ENCODE data around the gene TNFAIP2.
"Not testable (repeated sequence)": the region's sequence is repeated elsewhere in the genome, so short reads cannot be mapped to it uniquely, and the experiment has no call there.

The TNFAIP2 gene

GRCh38 chr14:103176176-103176575, 52.9 kb downstream of the TNFAIP2 start:
- not testable (repeated sequence) for H3K27ac Mint-ChIP-seq; H3K9me3 Mint-ChIP-seq; H3K4me1 Mint-ChIP-seq (ENCODE audit: low read depth); H3K4me3 Mint-ChIP-seq; H3K27me3 Mint-ChIP-seq (ENCODE audit: low read depth); H3K36me3 Mint-ChIP-seq (ENCODE audit: low read depth)

- H3K4me1 Mint-ChIP-seq (ENCODE audit: low read depth): no peaks in the 10 kb centered on the region
- peaks cover 8% of the 10 kb centered on the region for H3K27me3 Mint-ChIP-seq (ENCODE audit: low read depth)
- no peak overlapping the region for H3K4me3 Mint-ChIP-seq
- no peak overlapping the region for H3K27ac Mint-ChIP-seq
- H3K36me3 Mint-ChIP-seq (ENCODE audit: low read depth): no peaks in the 10 kb centered on the region
- peaks cover 4% of the 10 kb centered on the region for H3K9me3 Mint-ChIP-seq
These were observed 54.1 kb downstream of the TNFAIP2 start for GRCh38 chr14:103177376-103177775.

- Mint-ChIP-seq H3K4me3 (no peak overlapping the region), H3K36me3 (ENCODE audit: low read depth) (no peaks in the 10 kb centered on the region), H3K27ac (no peak overlapping the region), H3K27me3 (ENCODE audit: low read depth) (peaks cover 4% of the 10 kb centered on the region), H3K4me1 (ENCODE audit: low read depth) (no peaks in the 10 kb centered on the region), H3K9me3 (peaks cover 4% of the 10 kb centered on the region)
These were observed 55.3 kb downstream of the TNFAIP2 start for GRCh38 chr14:103178521-103178920.

GRCh38 chr14:103179094-103179493, 55.8 kb downstream of the TNFAIP2 start:
- no peak overlapping the region for H3K27ac Mint-ChIP-seq
- H3K4me3 Mint-ChIP-seq: no peak overlapping the region
- H3K9me3 Mint-ChIP-seq: peaks cover 4% of the 10 kb centered on the region
- no peaks in the 10 kb centered on the region for H3K4me1 Mint-ChIP-seq (ENCODE audit: low read depth)
- no peaks in the 10 kb centered on the region for H3K36me3 Mint-ChIP-seq (ENCODE audit: low read depth)
- H3K27me3 Mint-ChIP-seq (ENCODE audit: low read depth): peaks cover 8% of the 10 kb centered on the region

GRCh38 chr14:103180331-103180730, 57.1 kb downstream of the TNFAIP2 start:
- Mint-ChIP-seq H3K36me3 (ENCODE audit: low read depth) (no peaks in the 10 kb centered on the region), H3K27ac (no peak overlapping the region), H3K9me3 (no peaks in the 10 kb centered on the region), H3K27me3 (ENCODE audit: low read depth) (peaks cover 15% of the 10 kb centered on the region), H3K4me3 (no peak overlapping the region), H3K4me1 (ENCODE audit: low read depth) (no peaks in the 10 kb centered on the region)

- peaks cover 44% of the 10 kb centered on the region for H3K27me3 Mint-ChIP-seq (ENCODE audit: low read depth)
- H3K4me3 Mint-ChIP-seq: no peak overlapping the region
- H3K9me3 Mint-ChIP-seq: no peaks in the 10 kb centered on the region
- no peaks in the 10 kb centered on the region for H3K4me1 Mint-ChIP-seq (ENCODE audit: low read depth)
- no peaks in the 10 kb centered on the region for H3K36me3 Mint-ChIP-seq (ENCODE audit: low read depth)
- no peak overlapping the region for H3K27ac Mint-ChIP-seq
These were observed 60.8 kb downstream of the TNFAIP2 start for GRCh38 chr14:103184046-103184445.

GRCh38 chr14:103185051-103186029, 62.1 kb downstream of the TNFAIP2 start:
- no peak overlapping the region for H3K27ac Mint-ChIP-seq
- H3K27me3 Mint-ChIP-seq (ENCODE audit: low read depth): peaks cover 50% of the 10 kb centered on the region
- H3K4me3 Mint-ChIP-seq: no peak overlapping the region
- H3K4me1 Mint-ChIP-seq (ENCODE audit: low read depth): peaks cover 2% of the 10 kb centered on the region
- H3K36me3 Mint-ChIP-seq (ENCODE audit: low read depth): no peaks in the 10 kb centered on the region
- no peaks in the 10 kb centered on the region for H3K9me3 Mint-ChIP-seq

- Mint-ChIP-seq H3K9me3 (no peaks in the 10 kb centered on the region), H3K27me3 (ENCODE audit: low read depth) (peaks cover 58% of the 10 kb centered on the region), H3K36me3 (ENCODE audit: low read depth) (no peaks in the 10 kb centered on the region), H3K4me1 (ENCODE audit: low read depth) (peaks cover 2% of the 10 kb centered on the region), H3K27ac (no peak overlapping the region), H3K4me3 (no peak overlapping the region)
These were observed 63.1 kb downstream of the TNFAIP2 start for GRCh38 chr14:103186241-103186822.

Measured in T-helper 1 cell treated with Interleukin-12 subunit alpha and Interleukin-12 subunit beta and Interleukin-4 antibody, amounts not matched to agents 30 μg/mL and 1 μg/mL, for 36 hours (primary cell).